ENCODE measurements around the gene GRK4.

DNA sequence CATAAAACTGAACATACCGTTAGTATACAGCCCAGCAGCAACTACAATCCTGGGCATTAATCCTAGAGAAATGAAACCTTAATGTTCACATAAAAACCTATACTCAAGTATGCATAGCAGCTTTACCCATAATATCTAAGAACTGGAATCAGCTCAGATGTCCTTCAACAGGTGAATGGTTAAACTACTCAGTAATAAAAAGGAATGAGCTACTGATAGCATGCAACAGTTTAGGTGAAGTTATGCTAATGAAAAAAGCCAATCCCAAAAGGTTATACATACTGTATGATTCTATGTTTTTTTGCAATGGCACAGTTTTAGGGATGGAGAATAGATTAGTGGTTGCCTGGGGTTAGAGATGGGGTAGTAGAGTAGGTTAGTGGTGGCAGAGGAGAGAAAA lies 120.4 kb downstream of the GRK4 start:
- peak; percentile 58; the same call in 1 of the 2 replicates for TF ChIP-seq SCRT1 (tag by site-specific recombination; IDR thresholded peaks at IDR 0.05; ENCODE audit: borderline replicate concordance)
- TF ChIP-seq ZNF24 (tag by site-specific recombination; IDR thresholded peaks at IDR 0.05) = no peak

All from HEK293 (cell line).